Small intestine (tissue), 7 donors: ENCODE data around the gene HS6ST2. TPM values are rescaled to one million over a fixed set of nuclear protein-coding genes. Genes with fewer than 3 reads are reported as not detected.
A peak's percentile ranks its signal among the peaks of the same experiment; 100 is the strongest.
"Not testable (repeated sequence)": the region's sequence is repeated elsewhere in the genome, so short reads cannot be mapped to it uniquely, and the experiment has no call there.

Source experiments
- DNase-seq, 2 donors: peaks; one replicate each; pipeline versions ENCODE4 v3.0.0 to v3.0.0-alpha.2; 2013
- FAIRE-seq: peaks from 2 replicates; lab custom pipeline; 2012; peaks lifted over from hg19 to GRCh38; lab: Jason Lieb, UNC
- H3K27ac ChIP-seq, 3 donors: one replicate each; pipeline ENCODE4 v1.5.1; 2013; ENCODE audit warnings: low read length in 2 of 3, mild to moderate bottlenecking in 2 of 3, control low read depth in 1 of 3, inconsistent platforms in 1 of 3, low read depth in 1 of 3, moderate library complexity in 1 of 3
- H3K27me3 ChIP-seq, 3 donors: one replicate each; pipeline ENCODE4 v1.6.1; 2013; ENCODE audit warnings: low read length in 3 of 3, inconsistent platforms in 1 of 3; ENCODE audit not compliant: control insufficient read depth in 3 of 3, insufficient read depth in 3 of 3
- H3K36me3 ChIP-seq, 3 donors: one replicate each; pipeline ENCODE4 v1.6.1; 2013; ENCODE audit warnings: low read length in 3 of 3, inconsistent platforms in 1 of 3, low read depth in 1 of 3, mild to moderate bottlenecking in 1 of 3, moderate library complexity in 1 of 3; ENCODE audit not compliant: control insufficient read depth in 3 of 3, insufficient read depth in 2 of 3
- H3K4me1 ChIP-seq, 3 donors: one replicate each; pipeline ENCODE4 v1.6.1; 2013; ENCODE audit warnings: low read length in 2 of 3, inconsistent platforms in 1 of 3, low read depth in 1 of 3, mild to moderate bottlenecking in 1 of 3, moderate library complexity in 1 of 3; ENCODE audit not compliant: control insufficient read depth in 3 of 3, insufficient read depth in 2 of 3
- H3K4me3 ChIP-seq, 3 donors: one replicate each; pipeline ENCODE4 v1.5.1; 2013; ENCODE audit warnings: low read length in 3 of 3, control low read depth in 1 of 3, inconsistent platforms in 1 of 3, low read depth in 1 of 3, mild to moderate bottlenecking in 1 of 3, moderate library complexity in 1 of 3
- H3K9me3 ChIP-seq, 2 donors: one replicate each; pipeline ENCODE4 v1.6.1; 2013; ENCODE audit warnings: low read depth in 1 of 2, low read length in 1 of 2; ENCODE audit not compliant: control insufficient read depth in 2 of 2, insufficient read depth in 1 of 2
- WGBS, 3 donors: extraction: QIAGEN DNeasy Blood & Tissue Kit; methylation state at CpG; one replicate each; pipeline ENCODE4 v1.1.7; 2013; 5-methylcytosine and 5-hydroxymethylcytosine counted together
- polyA plus RNA-seq, 4 donors: library from polyadenylated mRNA; stranded (reverse) in 3 of 4; unstranded in 1 of 4; fragments of 200-250 nt in 3 of 4; fragments of 120-200 nt in 1 of 4; gene quantifications; one replicate each; pipeline versions ENCODE4 v1.2.1 to v1.2.3, GENCODE V29; 2013
- donor health status: healthy with polysubstance abuse.
- donor health status: control.
- donor health status: control.
- donor health status: Bipolar disorder and iron deficiency.
- donor health status: healthy.

HS6ST2 gene
- polyA plus RNA-seq, 4 donors, result 0.12 to 0.55 TPM; not detected in 2

- WGBS, 3 donors, result 11 to 26% (median 17%) methylated on average over 2 of the region's 2 CpGs
- H3K27me3 ChIP-seq, result no peaks in the 10 kb centered on the region
- H3K27ac ChIP-seq, result no peak overlapping the region
- H3K4me3 ChIP-seq, result no peak overlapping the region
- H3K4me1 ChIP-seq, result no peaks in the 10 kb centered on the region
- H3K9me3 ChIP-seq, result no peaks in the 10 kb centered on the region
- DNase-seq (no peak), FAIRE-seq (no peak)
- no peaks in the 10 kb centered on the region for H3K36me3 ChIP-seq
Measured at GRCh38 chrX:132983496-132983895, 25.1 kb upstream of the HS6ST2 start.

- not testable (repeated sequence) for DNase-seq, H3K27me3 ChIP-seq, H3K4me3 ChIP-seq, FAIRE-seq, H3K27ac ChIP-seq, H3K9me3 ChIP-seq, H3K4me1 ChIP-seq, H3K36me3 ChIP-seq
- 91 to 97% (median 94%) methylated on average over 2 of the region's 2 CpGs for WGBS, 3 donors
Measured at GRCh38 chrX:132980035-132980434, 21.6 kb upstream of the HS6ST2 start.

GRCh38 chrX:132968296-132968949, 10.0 kb upstream of the HS6ST2 start:
- DNase-seq (no peak), FAIRE-seq (no peak)
- H3K4me1 ChIP-seq, result no peaks in the 10 kb centered on the region
- no peaks in the 10 kb centered on the region for H3K36me3 ChIP-seq
- H3K4me3 ChIP-seq, result no peak overlapping the region
- H3K9me3 ChIP-seq, result no peaks in the 10 kb centered on the region
- H3K27me3 ChIP-seq, result no peaks in the 10 kb centered on the region
- H3K27ac ChIP-seq, result no peak overlapping the region
- 31 to 57% (median 43%) methylated on average over 6 of the region's 6 CpGs for WGBS, 3 donors

GRCh38 chrX:132967049-132967448, 8.6 kb upstream of the HS6ST2 start:
- WGBS, 3 donors, result 40 to 63% (median 52%) methylated on average over 3 of the region's 3 CpGs
- Histone ChIP-seq H3K27ac (no peak overlapping the region), H3K4me1 (no peaks in the 10 kb centered on the region), H3K27me3 (no peaks in the 10 kb centered on the region), H3K36me3 (no peaks in the 10 kb centered on the region), H3K9me3 (no peaks in the 10 kb centered on the region), H3K4me3 (no peak overlapping the region)
- FAIRE-seq, result no peak
- no peak for DNase-seq

GRCh38 chrX:132965461-132965860, 7.0 kb upstream of the HS6ST2 start:
- DNase-seq (no peak), FAIRE-seq (no peak)
- 68 to 88% (median 81%) methylated on average over 4 of the region's 4 CpGs for WGBS, 3 donors
- Histone ChIP-seq H3K9me3 (no peaks in the 10 kb centered on the region), H3K4me1 (no peaks in the 10 kb centered on the region), H3K36me3 (no peaks in the 10 kb centered on the region), H3K27ac (no peak overlapping the region), H3K4me3 (no peak overlapping the region), H3K27me3 (no peaks in the 10 kb centered on the region)

- Histone ChIP-seq H3K9me3 (no peaks in the 10 kb centered on the region), H3K27me3 (peaks cover 0 to 32% (median 6%) of the 10 kb centered on the region in 3 donors), H3K27ac (no peak overlapping the region), H3K36me3 (no peaks in the 10 kb centered on the region), H3K4me1 (no peaks in the 10 kb centered on the region), H3K4me3 (no peak overlapping the region)
- FAIRE-seq (no peak), DNase-seq (no peak)
- 55 to 83% (median 65%) methylated on average over 1 of the region's 1 CpG for WGBS, 3 donors
Measured at GRCh38 chrX:132961511-132961910, 3.1 kb upstream of the HS6ST2 start.

GRCh38 chrX:132957211-132958090, 978 bp downstream of the HS6ST2 start:
- no peak overlapping the region for H3K27ac ChIP-seq
- no peak for FAIRE-seq
- H3K27me3 ChIP-seq, result peaks cover 3 to 45% (median 6%) of the 10 kb centered on the region in 3 donors
- H3K4me3 ChIP-seq, result peak overlapping the region in 1 of 3 donors; percentile 30
- peak in 1 of 2 donors; percentile 9 for DNase-seq
- no peaks in the 10 kb centered on the region for H3K4me1 ChIP-seq
- no peaks in the 10 kb centered on the region for H3K9me3 ChIP-seq
- 2 to 44% (median 15%) methylated on average over 28 to 87 of the region's 87 CpGs for WGBS, 3 donors
- H3K36me3 ChIP-seq, result no peaks in the 10 kb centered on the region

- no peak overlapping the region for H3K27ac ChIP-seq
- FAIRE-seq (no peak), DNase-seq (peak in 1 of 2 donors; percentile 16)
- 1 to 44% (median 19%) methylated on average over 61 to 83 of the region's 83 CpGs for WGBS, 3 donors
- H3K4me1 ChIP-seq, result no peaks in the 10 kb centered on the region
- no peaks in the 10 kb centered on the region for H3K9me3 ChIP-seq
- no peaks in the 10 kb centered on the region for H3K36me3 ChIP-seq
- peaks cover 3 to 45% (median 6%) of the 10 kb centered on the region in 3 donors for H3K27me3 ChIP-seq
- H3K4me3 ChIP-seq, result peak overlapping the region in 1 of 3 donors; percentile 23
Measured at GRCh38 chrX:132956421-132957210, 1.8 kb downstream of the HS6ST2 start.
